Liver (tissue), 9 donors: Measurements from ENCODE around the gene CCDC106. TPM values are rescaled to one million over a fixed set of nuclear protein-coding genes. Genes with fewer than 3 reads are reported as not detected.

ENCODE experiments used
- DNase-seq: peaks from one replicate; pipeline ENCODE4 v3.0.0-alpha.2; 2017; ENCODE audit warnings: low spot score
- H3K27ac ChIP-seq, 2 donors: one replicate each; pipeline ENCODE4 v1.7.0; 2013; ENCODE audit warnings: inconsistent platforms in 2 of 2, low read length in 2 of 2, control low read depth in 1 of 2, low read depth in 1 of 2, mild to moderate bottlenecking in 1 of 2
- H3K27me3 ChIP-seq, 4 donors: one replicate each; pipeline versions ENCODE4 v1.6.1 to v1.7.0; 2013; ENCODE audit warnings: low read length in 3 of 4, inconsistent platforms in 1 of 4, mild to moderate bottlenecking in 1 of 4, moderate library complexity in 1 of 4; ENCODE audit not compliant: control insufficient read depth in 4 of 4, insufficient read depth in 4 of 4
- H3K36me3 ChIP-seq, 4 donors: one replicate each; pipeline versions ENCODE4 v1.6.1 to v1.7.0; 2013; ENCODE audit warnings: low read length in 3 of 4, mild to moderate bottlenecking in 3 of 4, low read depth in 1 of 4, moderate library complexity in 1 of 4; ENCODE audit not compliant: control insufficient read depth in 4 of 4, insufficient read depth in 3 of 4
- H3K4me1 ChIP-seq, 4 donors: one replicate each; pipeline versions ENCODE4 v1.6.1 to v1.7.0; 2013; ENCODE audit warnings: low read length in 3 of 4, mild to moderate bottlenecking in 3 of 4, moderate library complexity in 1 of 4; ENCODE audit not compliant: control insufficient read depth in 4 of 4, insufficient read depth in 4 of 4
- H3K4me3 ChIP-seq, 3 donors: one replicate each; pipeline versions ENCODE4 v1.6.1 to v1.7.0; 2013; ENCODE audit warnings: low read length in 3 of 3, control low read depth in 1 of 3, low read depth in 1 of 3, mild to moderate bottlenecking in 1 of 3
- H3K9ac ChIP-seq, 2 donors: one replicate each; pipeline ENCODE4 v1.7.0; 2013; ENCODE audit warnings: low read length in 2 of 2, mild to moderate bottlenecking in 2 of 2, moderate library complexity in 2 of 2, control low read depth in 1 of 2, low read depth in 1 of 2
- H3K9me3 ChIP-seq, 4 donors: one replicate each; pipeline versions ENCODE4 v1.6.1 to v1.7.0; 2013; ENCODE audit warnings: low read length in 3 of 4; ENCODE audit not compliant: control insufficient read depth in 4 of 4
- FOXA1 ChIP-seq: IDR thresholded peaks from 2 replicates; pipeline ENCODE4 v1.6.1; 2016; ENCODE audit warnings: antibody characterized with exemption
- FOXA2 ChIP-seq: IDR thresholded peaks from 2 replicates; pipeline ENCODE4 v1.6.1; 2016; ENCODE audit warnings: antibody characterized with exemption
- GABPA ChIP-seq, 2 donors: IDR thresholded peaks in 1 of 2; conservative IDR thresholded peaks in 1 of 2; 2 replicates each; pipeline ENCODE4 v1.6.1; 2016; ENCODE audit warnings: antibody characterized with exemption in 2 of 2, mild to moderate bottlenecking in 1 of 2, moderate library complexity in 1 of 2
- HNF4A ChIP-seq, 2 donors: conservative IDR thresholded peaks; 2 replicates each; pipeline ENCODE4 v1.6.1; 2016; ENCODE audit warnings: antibody characterized with exemption in 2 of 2, mild to moderate bottlenecking in 2 of 2
- HNF4G ChIP-seq: IDR thresholded peaks from 2 replicates; pipeline ENCODE4 v1.6.1; 2016; ENCODE audit warnings: antibody characterized with exemption
- JUND ChIP-seq, 2 donors: IDR thresholded peaks; 2 replicates each; pipeline ENCODE4 v1.6.1; 2016; ENCODE audit warnings: antibody characterized with exemption in 2 of 2
- RAD21 ChIP-seq, 2 donors: IDR thresholded peaks; 2 replicates each; pipeline ENCODE4 v1.6.1; 2016; ENCODE audit warnings: antibody characterized with exemption in 2 of 2, mild to moderate bottlenecking in 2 of 2
- RXRA ChIP-seq, 2 donors: IDR thresholded peaks; 2 replicates each; pipeline ENCODE4 v1.6.1; 2017 to 2018; ENCODE audit warnings: antibody characterized with exemption in 2 of 2, mild to moderate bottlenecking in 1 of 2
- TAF1 ChIP-seq: conservative IDR thresholded peaks from 2 replicates; pipeline ENCODE4 v1.6.1; 2016; ENCODE audit warnings: antibody characterized with exemption, mild to moderate bottlenecking
- YY1 ChIP-seq: IDR thresholded peaks from 2 replicates; pipeline ENCODE4 v1.6.1; 2016; ENCODE audit warnings: antibody characterized with exemption, mild to moderate bottlenecking
- WGBS: extraction: QIAGEN DNeasy Blood & Tissue Kit; methylation state at CpG from one replicate; pipeline ENCODE4 v1.1.7; 2013; 5-methylcytosine and 5-hydroxymethylcytosine counted together
- polyA plus RNA-seq, 2 donors: library from polyadenylated mRNA; stranded (reverse) in 1 of 2; unstranded in 1 of 2; fragments of 200-250 nt in 1 of 2; fragments of >200 nt in 1 of 2; fragmentation: Nextera tagmentation in 1 of 2; extraction: Ambion mirVana in 1 of 2; gene quantifications; one replicate each; pipeline versions ENCODE4 v1.2.1 to v1.2.3, GENCODE V29; 2013 to 2015
- total RNA-seq, 2 donors: library from RNA; depleted of rRNA; stranded (reverse); fragments of >200 nt; gene quantifications; one replicate each; pipeline ENCODE4 v1.2.3, GENCODE V29; 2014
- TF ChIP-seq, protein P1 (sequence below): IDR thresholded peaks from 2 replicates; pipeline ENCODE4 v1.6.1; 2016; ENCODE audit warnings: antibody characterized with exemption
- TF ChIP-seq, protein P2 (sequence below): IDR thresholded peaks from 2 replicates; pipeline ENCODE4 v1.6.1; 2016; ENCODE audit warnings: antibody characterized with exemption
- TF ChIP-seq, protein P3 (sequence below): IDR thresholded peaks from 2 replicates; pipeline ENCODE4 v1.6.1; 2016; ENCODE audit warnings: antibody characterized with exemption
- TF ChIP-seq, protein P4 (sequence below): IDR thresholded peaks from 2 replicates; pipeline ENCODE4 v1.6.1; 2016; ENCODE audit warnings: antibody characterized with exemption, mild to moderate bottlenecking
- TF ChIP-seq, protein P5 (sequence below): fragments of 150-350 bp; IDR thresholded peaks from 2 replicates; pipeline ENCODE4 v1.5.1; 2017; ENCODE audit warnings: improper control_type of control experiment, low read depth, low read length; ENCODE audit not compliant: missing input control
- donor health status: healthy.
- donor health status: healthy.
- donor health status: healthy.
- donor health status: healthy.
- donor health status: healthy.

Gene CCDC106
- total and polyA plus RNA-seq, 4 donors = 3.6 to 13.5 (median 5.9) TPM

DNA sequence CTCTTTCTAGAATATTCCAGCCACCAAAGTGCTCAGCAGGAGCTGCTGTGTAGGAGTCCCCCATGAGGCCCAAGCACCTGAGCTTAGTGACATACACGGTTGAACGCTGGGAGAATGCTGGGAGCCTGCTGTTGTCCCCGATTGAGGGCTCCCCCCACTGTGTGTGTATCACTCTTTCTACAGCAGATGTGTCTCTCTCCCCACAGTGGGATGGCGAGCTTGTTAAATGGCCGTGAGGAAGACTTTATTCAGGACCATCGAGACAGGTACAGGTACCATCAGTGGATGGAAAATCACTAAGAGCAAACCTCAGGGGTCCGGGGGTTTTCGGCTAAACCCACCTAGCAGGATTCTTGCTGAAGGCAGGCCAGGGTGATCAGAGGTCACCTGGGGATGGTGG is 49.7 kb downstream of the CCDC106 start:
- H3K27ac ChIP-seq = no peak overlapping the region
- TF ChIP-seq JUND (IDR thresholded peaks at IDR 0.05) = no peak
- TF ChIP-seq, protein P1, sequence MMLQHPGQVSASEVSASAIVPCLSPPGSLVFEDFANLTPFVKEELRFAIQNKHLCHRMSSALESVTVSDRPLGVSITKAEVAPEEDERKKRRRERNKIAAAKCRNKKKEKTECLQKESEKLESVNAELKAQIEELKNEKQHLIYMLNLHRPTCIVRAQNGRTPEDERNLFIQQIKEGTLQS = no peak
- no peak for TF ChIP-seq HNF4G
- TF ChIP-seq, protein P2, sequence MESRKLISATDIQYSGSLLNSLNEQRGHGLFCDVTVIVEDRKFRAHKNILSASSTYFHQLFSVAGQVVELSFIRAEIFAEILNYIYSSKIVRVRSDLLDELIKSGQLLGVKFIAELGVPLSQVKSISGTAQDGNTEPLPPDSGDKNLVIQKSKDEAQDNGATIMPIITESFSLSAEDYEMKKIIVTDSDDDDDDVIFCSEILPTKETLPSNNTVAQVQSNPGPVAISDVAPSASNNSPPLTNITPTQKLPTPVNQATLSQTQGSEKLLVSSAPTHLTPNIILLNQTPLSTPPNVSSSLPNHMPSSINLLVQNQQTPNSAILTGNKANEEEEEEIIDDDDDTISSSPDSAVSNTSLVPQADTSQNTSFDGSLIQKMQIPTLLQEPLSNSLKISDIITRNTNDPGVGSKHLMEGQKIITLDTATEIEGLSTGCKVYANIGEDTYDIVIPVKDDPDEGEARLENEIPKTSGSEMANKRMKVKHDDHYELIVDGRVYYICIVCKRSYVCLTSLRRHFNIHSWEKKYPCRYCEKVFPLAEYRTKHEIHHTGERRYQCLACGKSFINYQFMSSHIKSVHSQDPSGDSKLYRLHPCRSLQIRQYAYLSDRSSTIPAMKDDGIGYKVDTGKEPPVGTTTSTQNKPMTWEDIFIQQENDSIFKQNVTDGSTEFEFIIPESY = no peak
- TF ChIP-seq, protein P3, sequence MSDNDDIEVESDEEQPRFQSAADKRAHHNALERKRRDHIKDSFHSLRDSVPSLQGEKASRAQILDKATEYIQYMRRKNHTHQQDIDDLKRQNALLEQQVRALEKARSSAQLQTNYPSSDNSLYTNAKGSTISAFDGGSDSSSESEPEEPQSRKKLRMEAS = no peak
- no peak for TF ChIP-seq YY1
- TF ChIP-seq, protein P4, sequence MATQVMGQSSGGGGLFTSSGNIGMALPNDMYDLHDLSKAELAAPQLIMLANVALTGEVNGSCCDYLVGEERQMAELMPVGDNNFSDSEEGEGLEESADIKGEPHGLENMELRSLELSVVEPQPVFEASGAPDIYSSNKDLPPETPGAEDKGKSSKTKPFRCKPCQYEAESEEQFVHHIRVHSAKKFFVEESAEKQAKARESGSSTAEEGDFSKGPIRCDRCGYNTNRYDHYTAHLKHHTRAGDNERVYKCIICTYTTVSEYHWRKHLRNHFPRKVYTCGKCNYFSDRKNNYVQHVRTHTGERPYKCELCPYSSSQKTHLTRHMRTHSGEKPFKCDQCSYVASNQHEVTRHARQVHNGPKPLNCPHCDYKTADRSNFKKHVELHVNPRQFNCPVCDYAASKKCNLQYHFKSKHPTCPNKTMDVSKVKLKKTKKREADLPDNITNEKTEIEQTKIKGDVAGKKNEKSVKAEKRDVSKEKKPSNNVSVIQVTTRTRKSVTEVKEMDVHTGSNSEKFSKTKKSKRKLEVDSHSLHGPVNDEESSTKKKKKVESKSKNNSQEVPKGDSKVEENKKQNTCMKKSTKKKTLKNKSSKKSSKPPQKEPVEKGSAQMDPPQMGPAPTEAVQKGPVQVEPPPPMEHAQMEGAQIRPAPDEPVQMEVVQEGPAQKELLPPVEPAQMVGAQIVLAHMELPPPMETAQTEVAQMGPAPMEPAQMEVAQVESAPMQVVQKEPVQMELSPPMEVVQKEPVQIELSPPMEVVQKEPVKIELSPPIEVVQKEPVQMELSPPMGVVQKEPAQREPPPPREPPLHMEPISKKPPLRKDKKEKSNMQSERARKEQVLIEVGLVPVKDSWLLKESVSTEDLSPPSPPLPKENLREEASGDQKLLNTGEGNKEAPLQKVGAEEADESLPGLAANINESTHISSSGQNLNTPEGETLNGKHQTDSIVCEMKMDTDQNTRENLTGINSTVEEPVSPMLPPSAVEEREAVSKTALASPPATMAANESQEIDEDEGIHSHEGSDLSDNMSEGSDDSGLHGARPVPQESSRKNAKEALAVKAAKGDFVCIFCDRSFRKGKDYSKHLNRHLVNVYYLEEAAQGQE = no peak
- TF ChIP-seq, protein P5, sequence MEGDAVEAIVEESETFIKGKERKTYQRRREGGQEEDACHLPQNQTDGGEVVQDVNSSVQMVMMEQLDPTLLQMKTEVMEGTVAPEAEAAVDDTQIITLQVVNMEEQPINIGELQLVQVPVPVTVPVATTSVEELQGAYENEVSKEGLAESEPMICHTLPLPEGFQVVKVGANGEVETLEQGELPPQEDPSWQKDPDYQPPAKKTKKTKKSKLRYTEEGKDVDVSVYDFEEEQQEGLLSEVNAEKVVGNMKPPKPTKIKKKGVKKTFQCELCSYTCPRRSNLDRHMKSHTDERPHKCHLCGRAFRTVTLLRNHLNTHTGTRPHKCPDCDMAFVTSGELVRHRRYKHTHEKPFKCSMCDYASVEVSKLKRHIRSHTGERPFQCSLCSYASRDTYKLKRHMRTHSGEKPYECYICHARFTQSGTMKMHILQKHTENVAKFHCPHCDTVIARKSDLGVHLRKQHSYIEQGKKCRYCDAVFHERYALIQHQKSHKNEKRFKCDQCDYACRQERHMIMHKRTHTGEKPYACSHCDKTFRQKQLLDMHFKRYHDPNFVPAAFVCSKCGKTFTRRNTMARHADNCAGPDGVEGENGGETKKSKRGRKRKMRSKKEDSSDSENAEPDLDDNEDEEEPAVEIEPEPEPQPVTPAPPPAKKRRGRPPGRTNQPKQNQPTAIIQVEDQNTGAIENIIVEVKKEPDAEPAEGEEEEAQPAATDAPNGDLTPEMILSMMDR = no peak
- TF ChIP-seq HNF4A (conservative IDR thresholded peaks at IDR 0.05) = no peak
- TF ChIP-seq TAF1 = no peak
- TF ChIP-seq FOXA1 = no peak
- TF ChIP-seq RAD21 (IDR thresholded peaks at IDR 0.05) = no peak
- H3K27me3 ChIP-seq = no peaks in the 10 kb centered on the region
- no peak overlapping the region for H3K9ac ChIP-seq
- no peak overlapping the region for H3K4me3 ChIP-seq
- no peaks in the 10 kb centered on the region for H3K4me1 ChIP-seq
- 95% methylated on average over 8 of the region's 8 CpGs for whole genome bisulfite sequencing
- peaks cover 21 to 65% (median 26%) of the 10 kb centered on the region in 4 donors for H3K36me3 ChIP-seq
- DNase-seq = no peak
- no peaks in the 10 kb centered on the region for H3K9me3 ChIP-seq

DNA sequence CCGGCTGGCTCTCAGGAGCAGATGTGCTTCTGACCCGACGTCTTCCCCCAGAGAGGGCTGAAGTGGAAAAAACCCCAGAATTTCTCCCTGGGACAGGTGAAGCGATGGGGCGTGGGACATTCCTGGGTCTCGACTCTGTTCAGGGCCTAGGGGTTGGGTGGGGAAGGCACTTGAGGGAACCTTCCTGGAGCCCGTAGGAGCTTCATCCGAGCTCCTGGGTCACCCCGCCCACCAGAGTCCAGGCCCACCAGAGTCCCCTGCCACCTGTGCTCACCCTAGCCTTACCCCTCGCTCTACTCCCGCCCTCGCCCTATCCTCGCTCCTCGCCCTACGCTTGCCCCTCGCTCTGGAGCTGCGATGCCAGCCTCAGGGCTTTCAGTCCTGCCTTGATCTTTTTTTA is 50.2 kb downstream of the CCDC106 start:
- H3K4me1 ChIP-seq = no peaks in the 10 kb centered on the region
- no peak for DNase-seq
- 97% methylated on average over 17 of the region's 17 CpGs for WGBS
- H3K9ac ChIP-seq = no peak overlapping the region
- no peak overlapping the region for H3K27ac ChIP-seq
- H3K27me3 ChIP-seq = no peaks in the 10 kb centered on the region
- H3K36me3 ChIP-seq = peaks cover 20 to 60% (median 23%) of the 10 kb centered on the region in 4 donors
- H3K9me3 ChIP-seq = no peaks in the 10 kb centered on the region
- no peak overlapping the region for H3K4me3 ChIP-seq
- no peak for TF ChIP-seq FOXA2
- no peak for TF ChIP-seq HNF4G
- TF ChIP-seq GABPA (IDR thresholded peaks at IDR 0.05 in 1 of 2, conservative IDR thresholded peaks at IDR 0.05 in 1 of 2) = no peak
- no peak for TF ChIP-seq TAF1
- TF ChIP-seq, protein P4 = no peak
- TF ChIP-seq, protein P3 = no peak
- TF ChIP-seq, protein P5 = no peak
- no peak for TF ChIP-seq RXRA (IDR thresholded peaks at IDR 0.05)
